Osteoblast (primary cell): ENCODE measurements around the gene NKPD1. TPM values are rescaled to one million over a fixed set of nuclear protein-coding genes. Genes with fewer than 3 reads are reported as not detected.

Source experiments
- DNase-seq: peaks from one replicate; pipeline ENCODE4 v3.0.0; 2011; ENCODE audit warnings: low spot score, mixed read lengths; ENCODE audit not compliant: insufficient read length; ENCODE audit errors: missing footprints
- H2AFZ ChIP-seq: 2 replicates; pipeline ENCODE4 v1.6.0; 2011; ENCODE audit warnings: mild to moderate bottlenecking, low read length
- H3K27ac ChIP-seq: 2 replicates; pipeline ENCODE4 v1.5.1; 2011; ENCODE audit warnings: mild to moderate bottlenecking, low read depth, low read length, moderate library complexity
- H3K27me3 ChIP-seq: 2 replicates; pipeline ENCODE4 v1.6.0; 2012; ENCODE audit warnings: mild to moderate bottlenecking, control low read depth, inconsistent platforms, low read length, moderate library complexity; ENCODE audit not compliant: insufficient read depth
- H3K36me3 ChIP-seq: 2 replicates; pipeline ENCODE4 v1.5.1; 2011; ENCODE audit warnings: mild to moderate bottlenecking, low read length, control low read depth, moderate library complexity; ENCODE audit not compliant: insufficient read depth
- H3K4me1 ChIP-seq: 2 replicates; pipeline ENCODE4 v1.5.1; 2011; ENCODE audit warnings: mild to moderate bottlenecking, low read length, control low read depth, moderate library complexity; ENCODE audit not compliant: insufficient read depth
- H3K4me2 ChIP-seq: 2 replicates; pipeline ENCODE4 v1.6.0; 2011; ENCODE audit warnings: mild to moderate bottlenecking, low read length; ENCODE audit not compliant: insufficient read depth
- H3K4me3 ChIP-seq: fragments of 200-600 bp; sonication (generic); 3 replicates; pipeline ENCODE4 v1.5.1; 2012; ENCODE audit warnings: mild to moderate bottlenecking, low read length, inconsistent platforms; ENCODE audit not compliant: insufficient read depth
- H3K79me2 ChIP-seq: 2 replicates; pipeline ENCODE4 v1.6.0; 2012; ENCODE audit warnings: mild to moderate bottlenecking, low read length, control low read depth, inconsistent platforms; ENCODE audit not compliant: insufficient read depth
- H3K9me3 ChIP-seq: 2 replicates; pipeline ENCODE4 v1.5.1; 2011; ENCODE audit warnings: low read depth, low read length, control low read depth
- H4K20me1 ChIP-seq: 2 replicates; pipeline ENCODE4 v1.6.0; 2012; ENCODE audit warnings: mild to moderate bottlenecking, low read length, control low read depth; ENCODE audit not compliant: insufficient read depth
- total RNA-seq: library from RNA; depleted of rRNA; stranded (reverse); fragments of >200 nt; gene quantifications from 2 replicates; pipeline ENCODE4 v1.2.3, GENCODE V29; 2012
- TF ChIP-seq, protein P1 (sequence below): IDR thresholded peaks from 2 replicates; pipeline ENCODE4 v1.5.1; 2011; ENCODE audit warnings: mild to moderate bottlenecking, low read depth, low read length, moderate library complexity; ENCODE audit errors: extremely low read depth

The NKPD1 gene
- total RNA-seq, 1 donor = not detected

DNA sequence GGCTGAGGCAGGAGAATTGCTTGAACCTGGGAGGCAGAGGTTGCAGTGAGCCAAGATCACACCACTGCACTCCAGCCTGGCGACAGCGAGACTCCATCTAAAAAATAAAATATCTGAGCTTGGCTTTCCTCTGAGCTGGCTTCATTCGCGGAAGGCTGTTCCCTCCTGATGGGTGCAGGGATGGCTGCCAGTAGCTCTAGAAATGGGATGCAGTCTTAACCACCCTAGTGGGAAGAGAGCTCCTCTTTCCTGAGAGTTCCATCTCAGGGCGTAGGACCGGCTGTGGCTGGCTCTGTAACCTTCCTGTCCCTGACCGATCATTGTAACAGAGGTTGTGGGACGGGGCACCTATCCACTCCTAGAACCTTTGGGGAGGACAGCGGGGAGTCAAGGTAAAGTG lies 35.4 kb downstream of the NKPD1 start:
- no peak overlapping the region for H3K4me2 ChIP-seq

DNA sequence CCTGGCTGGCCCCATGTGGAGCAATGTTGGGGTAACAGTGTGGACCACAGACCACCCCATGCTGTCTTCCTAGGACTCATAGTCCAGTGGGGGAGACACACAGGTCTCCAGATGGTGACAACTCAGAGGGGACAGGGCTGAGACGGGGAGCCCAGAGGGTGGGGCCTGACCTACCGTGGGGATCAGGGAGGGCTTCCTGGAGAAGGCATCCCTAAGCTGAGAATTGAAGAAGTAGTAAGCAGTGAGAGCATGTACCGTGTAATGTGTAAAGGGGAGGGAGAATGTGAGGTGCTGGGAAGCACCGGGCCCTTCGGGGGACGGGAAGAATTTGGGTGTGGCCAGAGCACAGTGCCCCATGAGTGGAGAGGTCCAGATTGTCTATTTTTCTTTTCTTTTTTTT lies 36.8 kb downstream of the NKPD1 start:
- DNase-seq = peak; percentile 17
- no peak overlapping the region for H2AFZ ChIP-seq
- H3K4me1 ChIP-seq = no peaks in the 10 kb centered on the region
- H3K27me3 ChIP-seq = no peaks in the 10 kb centered on the region
- no peak overlapping the region for H3K4me2 ChIP-seq
- TF ChIP-seq, protein P1, sequence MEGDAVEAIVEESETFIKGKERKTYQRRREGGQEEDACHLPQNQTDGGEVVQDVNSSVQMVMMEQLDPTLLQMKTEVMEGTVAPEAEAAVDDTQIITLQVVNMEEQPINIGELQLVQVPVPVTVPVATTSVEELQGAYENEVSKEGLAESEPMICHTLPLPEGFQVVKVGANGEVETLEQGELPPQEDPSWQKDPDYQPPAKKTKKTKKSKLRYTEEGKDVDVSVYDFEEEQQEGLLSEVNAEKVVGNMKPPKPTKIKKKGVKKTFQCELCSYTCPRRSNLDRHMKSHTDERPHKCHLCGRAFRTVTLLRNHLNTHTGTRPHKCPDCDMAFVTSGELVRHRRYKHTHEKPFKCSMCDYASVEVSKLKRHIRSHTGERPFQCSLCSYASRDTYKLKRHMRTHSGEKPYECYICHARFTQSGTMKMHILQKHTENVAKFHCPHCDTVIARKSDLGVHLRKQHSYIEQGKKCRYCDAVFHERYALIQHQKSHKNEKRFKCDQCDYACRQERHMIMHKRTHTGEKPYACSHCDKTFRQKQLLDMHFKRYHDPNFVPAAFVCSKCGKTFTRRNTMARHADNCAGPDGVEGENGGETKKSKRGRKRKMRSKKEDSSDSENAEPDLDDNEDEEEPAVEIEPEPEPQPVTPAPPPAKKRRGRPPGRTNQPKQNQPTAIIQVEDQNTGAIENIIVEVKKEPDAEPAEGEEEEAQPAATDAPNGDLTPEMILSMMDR = no peak
- H3K79me2 ChIP-seq = peaks cover 91% of the 10 kb centered on the region
- H3K4me3 ChIP-seq = no peak overlapping the region
- no peak overlapping the region for H3K27ac ChIP-seq
- peaks cover 75% of the 10 kb centered on the region for H4K20me1 ChIP-seq
- no peaks in the 10 kb centered on the region for H3K9me3 ChIP-seq
- no peaks in the 10 kb centered on the region for H3K36me3 ChIP-seq

More for the DNA sequence above, 35.4 kb downstream of the NKPD1 start:
- TF ChIP-seq, protein P1 = no peak
- H3K79me2 ChIP-seq = peaks cover 92% of the 10 kb centered on the region
- H4K20me1 ChIP-seq = peaks cover 76% of the 10 kb centered on the region
- H3K9me3 ChIP-seq = no peaks in the 10 kb centered on the region
- H3K27ac ChIP-seq = no peak overlapping the region
- no peak overlapping the region for H2AFZ ChIP-seq
- no peaks in the 10 kb centered on the region for H3K27me3 ChIP-seq
- DNase-seq = no peak
- H3K4me3 ChIP-seq = no peak overlapping the region
- no peaks in the 10 kb centered on the region for H3K36me3 ChIP-seq
- H3K4me1 ChIP-seq = no peaks in the 10 kb centered on the region

DNA sequence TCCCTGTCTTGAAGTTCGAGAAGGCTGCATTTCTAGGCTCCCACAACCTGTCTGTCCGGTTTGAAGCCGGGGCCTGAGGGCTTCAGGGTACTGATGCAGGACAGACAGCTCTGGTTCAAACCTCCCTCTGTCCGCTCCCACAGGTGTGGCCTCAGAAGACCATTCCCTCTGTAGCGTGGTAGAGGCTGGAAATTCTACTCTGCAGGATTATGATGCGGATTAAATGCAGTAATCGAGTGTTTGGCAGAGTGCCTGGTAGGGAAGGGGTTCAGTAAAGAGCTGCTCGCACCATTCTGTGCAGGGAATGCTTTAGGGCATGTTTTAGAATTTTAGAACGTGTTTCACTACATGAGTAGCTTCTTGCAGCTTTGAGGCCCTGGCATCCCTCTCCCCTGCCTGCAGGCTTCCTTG lies 37.3 kb downstream of the NKPD1 start:
- DNase-seq = peak; percentile 21
- Histone ChIP-seq H3K79me2 (peaks cover 89% of the 10 kb centered on the region), H3K4me1 (no peaks in the 10 kb centered on the region), H2AFZ (no peak overlapping the region), H3K4me3 (no peak overlapping the region), H3K9me3 (no peaks in the 10 kb centered on the region), H3K36me3 (no peaks in the 10 kb centered on the region), H3K4me2 (no peak overlapping the region), H4K20me1 (peaks cover 73% of the 10 kb centered on the region), H3K27ac (no peak overlapping the region), H3K27me3 (no peaks in the 10 kb centered on the region)
- TF ChIP-seq, protein P1 = no peak

DNA sequence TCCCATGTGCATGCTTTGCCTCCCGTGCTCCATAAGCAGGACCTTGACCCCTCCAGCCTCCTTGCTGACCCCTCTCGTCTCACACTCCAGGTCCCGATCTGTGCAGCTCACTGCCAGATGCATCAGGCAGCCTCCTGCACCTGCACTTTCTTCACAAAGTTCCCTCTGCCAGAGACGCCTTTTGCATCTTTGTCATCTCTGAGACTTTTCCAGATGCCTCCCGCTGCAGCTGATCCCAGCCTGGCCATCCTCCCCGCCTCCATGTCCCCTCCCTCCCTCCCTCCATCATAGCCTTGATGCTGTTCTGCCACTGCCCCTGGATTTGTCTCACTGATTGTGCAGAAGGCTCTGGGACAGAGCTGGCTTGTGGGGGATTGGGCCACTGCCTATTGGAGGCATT lies 38.0 kb downstream of the NKPD1 start:
- Histone ChIP-seq H3K27ac (no peak overlapping the region), H3K79me2 (peaks cover 90% of the 10 kb centered on the region), H3K27me3 (no peaks in the 10 kb centered on the region), H4K20me1 (peaks cover 74% of the 10 kb centered on the region), H3K4me3 (no peak overlapping the region), H3K4me2 (no peak overlapping the region), H3K9me3 (no peaks in the 10 kb centered on the region), H3K36me3 (no peaks in the 10 kb centered on the region), H3K4me1 (no peaks in the 10 kb centered on the region), H2AFZ (no peak overlapping the region)
- peak; percentile 46 for DNase-seq
- TF ChIP-seq, protein P1 = no peak
